PC-3 (cell line): Measurements from ENCODE around the gene DPF1. TPM values are rescaled to one million over a fixed set of nuclear protein-coding genes. Genes with fewer than 3 reads are reported as not detected.

Experiments used
- ATAC-seq: fragments of 200-7000 bp; cut with Tn5 transposase; 2 replicates; pipeline ENCODE4 v1.9.1; 2020; ENCODE audit warnings: mild to moderate bottlenecking, moderate library complexity
- BruUV-seq: library from RNA; stranded (reverse); fragments of 400-500 nt; replicated peaks from 2 replicates; lab custom pipeline; 2021; lab: Mats Ljungman, UMichigan
- CTCF ChIA-PET: fragments of 300-600 bp; sonication (Branson Sonifier 250); formaldehyde crosslinking; loops from one replicate; lab custom pipeline; 2022; ENCODE audit warnings: antibody characterized with exemption; lab: Charles Lee
- POLR2A ChIA-PET: fragments of 300-600 bp; sonication (Branson Sonifier 250); formaldehyde crosslinking; loops from one replicate; lab custom pipeline; 2022; ENCODE audit warnings: antibody characterized with exemption; ENCODE audit not compliant: unreplicated experiment; lab: Charles Lee
- DNase-seq: peaks from one replicate; pipeline ENCODE4 v3.0.0-alpha.2; 2015
- H2AFZ ChIP-seq: fragments of 300-600 bp; sonication (generic); 2 replicates; pipeline ENCODE4 v1.6.0; 2016; ENCODE audit warnings: antibody characterized with exemption, low read length
- H3F3A ChIP-seq: fragments of 300-600 bp; sonication (generic); one replicate; pipeline ENCODE4 v1.6.0; 2017; ENCODE audit warnings: antibody characterized with exemption, low read length, control low read depth, mild to moderate bottlenecking; ENCODE audit not compliant: unreplicated experiment
- H3K27ac ChIP-seq: fragments of 300-600 bp; sonication (generic); 2 replicates; pipeline ENCODE4 v1.5.1; 2016; ENCODE audit warnings: mild to moderate bottlenecking, low read length
- H3K27me3 ChIP-seq: fragments of 300-600 bp; sonication (generic); 2 replicates; pipeline ENCODE4 v1.6.1; 2016; ENCODE audit warnings: low read length, mixed read lengths
- H3K36me3 ChIP-seq: fragments of 300-600 bp; sonication (generic); 2 replicates; pipeline ENCODE4 v1.6.1; 2016; ENCODE audit warnings: low read depth, mixed run types, low read length, mixed read lengths
- H3K4me1 ChIP-seq: fragments of 300-600 bp; sonication (generic); 2 replicates; pipeline ENCODE4 v1.5.1; 2016; ENCODE audit warnings: low read length; ENCODE audit not compliant: insufficient read depth
- H3K4me2 ChIP-seq: fragments of 300-600 bp; sonication (generic); 2 replicates; pipeline ENCODE4 v1.6.0; 2016; ENCODE audit warnings: low read length
- H3K4me3 ChIP-seq: fragments of 300-600 bp; sonication (generic); 2 replicates; pipeline ENCODE4 v1.5.1; 2016; ENCODE audit warnings: mild to moderate bottlenecking, low read length, mixed read lengths
- H3K79me2 ChIP-seq: fragments of 300-600 bp; sonication (generic); 2 replicates; pipeline ENCODE4 v1.6.1; 2017; ENCODE audit warnings: low read length, mixed read lengths
- H3K9ac ChIP-seq: fragments of 300-600 bp; sonication (generic); 2 replicates; pipeline ENCODE4 v1.6.0; 2016; ENCODE audit warnings: mild to moderate bottlenecking, low read length
- H3K9me2 ChIP-seq: fragments of 300-600 bp; sonication (generic); replicated peaks from 2 replicates; pipeline ENCODE4 v1.6.1; 2016; ENCODE audit warnings: mixed run types, low read length, mixed read lengths
- H3K9me3 ChIP-seq: fragments of 300-600 bp; sonication (generic); 2 replicates; pipeline ENCODE4 v1.6.1; 2016; ENCODE audit warnings: low read length, mixed read lengths
- H4K20me1 ChIP-seq: fragments of 300-600 bp; sonication (generic); 2 replicates; pipeline ENCODE4 v1.6.1; 2016; ENCODE audit warnings: low read length, mixed read lengths
- CTCF ChIP-seq: fragments of 300-600 bp; sonication (generic); conservative IDR thresholded peaks from 2 replicates; pipeline ENCODE4 v1.5.1; 2017; ENCODE audit warnings: antibody characterized with exemption, low read depth, mild to moderate bottlenecking, low read length
- EZH2 ChIP-seq: fragments of 300-600 bp; sonication (generic); IDR thresholded peaks from one replicate; pipeline ENCODE4 v1.6.1; 2017; ENCODE audit warnings: antibody characterized with exemption, mild to moderate bottlenecking, low read length; ENCODE audit not compliant: unreplicated experiment
- EZH2phosphoT487 ChIP-seq: fragments of 300-600 bp; sonication (generic); IDR thresholded peaks from 2 replicates; pipeline ENCODE4 v1.6.1; 2018; ENCODE audit warnings: mild to moderate bottlenecking, antibody characterized with exemption, low read length, borderline replicate concordance
- intact Hi-C: fragments of 100-400 bp; cut with micrococcal nuclease; formaldehyde crosslinking; loops from 2 replicates; pipeline ENCODE4 v1.9.0; 2023
- total RNA-seq: library from RNA; depleted of rRNA; stranded (reverse); fragments of >200 nt; gene quantifications from 2 replicates; pipeline ENCODE4 v1.2.3, GENCODE V29; 2014

The DPF1 gene
- total RNA-seq, 1 experiment from 2014 or later: 8.1 TPM

GRCh38 chr19:38190793-38191192 lies 33.2 kb downstream of the DPF1 start:
- ATAC-seq: no peak

GRCh38 chr19:38190061-38190460 lies 34.0 kb downstream of the DPF1 start:
- Histone ChIP-seq H3F3A (no peaks in the 10 kb centered on the region), H3K27ac (no peak overlapping the region), H3K4me2 (no peak overlapping the region), H3K36me3 (no peaks in the 10 kb centered on the region), H4K20me1 (no peaks in the 10 kb centered on the region), H3K27me3 (no peaks in the 10 kb centered on the region), H2AFZ (no peak overlapping the region), H3K9me3 (no peaks in the 10 kb centered on the region), H3K9me2 (no peaks in the 10 kb centered on the region), H3K9ac (no peak overlapping the region), H3K79me2 (no peaks in the 10 kb centered on the region), H3K4me1 (peaks cover 10% of the 10 kb centered on the region; the same call in 1 of the 2 replicates), H3K4me3 (no peak overlapping the region)
- no peak for TF ChIP-seq CTCF
- TF ChIP-seq EZH2phosphoT487: no peak
- TF ChIP-seq EZH2: no peak
- BruUV-seq: no TSS peak
- DNase-seq (no peak), ATAC-seq (no peak)
- ChIA-PET CTCF (no interaction called here), POLR2A (no interaction called here)
- intact Hi-C loops: no loop called here

More at GRCh38 chr19:38190793-38191192, 33.2 kb downstream of the DPF1 start:
- TF ChIP-seq EZH2: no peak
- no peak for TF ChIP-seq CTCF
- no peak for TF ChIP-seq EZH2phosphoT487
- Histone ChIP-seq H3K4me1 (peaks cover 10% of the 10 kb centered on the region; the same call in 1 of the 2 replicates), H3K79me2 (no peaks in the 10 kb centered on the region), H3K9me2 (no peaks in the 10 kb centered on the region), H3K9ac (no peak overlapping the region), H3K4me3 (no peak overlapping the region), H3F3A (no peaks in the 10 kb centered on the region), H3K36me3 (no peaks in the 10 kb centered on the region), H3K9me3 (no peaks in the 10 kb centered on the region), H3K27ac (no peak overlapping the region), H4K20me1 (no peaks in the 10 kb centered on the region), H3K27me3 (no peaks in the 10 kb centered on the region), H3K4me2 (no peak overlapping the region), H2AFZ (no peak overlapping the region)
- ChIA-PET POLR2A (no interaction called here), CTCF (no interaction called here)
- BruUV-seq: no TSS peak
- DNase-seq: no peak
- intact Hi-C loops: no loop called here

GRCh38 chr19:38185562-38185961 lies 38.5 kb downstream of the DPF1 start:
- H3K9me3 ChIP-seq: no peaks in the 10 kb centered on the region
- H3K36me3 ChIP-seq: 0 out of 2 replicates have a peak, but pooled peaks cover 2% of the 10 kb centered on the region
- no peak overlapping the region for H3K9ac ChIP-seq
- DNase-seq (no peak), ATAC-seq (no peak)
- TF ChIP-seq EZH2phosphoT487: no peak
- TF ChIP-seq CTCF: no peak
- TF ChIP-seq EZH2: no peak
- BruUV-seq: no TSS peak
- CTCF ChIA-PET: no interaction called here
- no peaks in the 10 kb centered on the region for H3K79me2 ChIP-seq
- H3K27ac ChIP-seq: no peak overlapping the region
- no peaks in the 10 kb centered on the region for H3K27me3 ChIP-seq
- intact Hi-C loops: no loop called here
- no peaks in the 10 kb centered on the region for H4K20me1 ChIP-seq
- H3F3A ChIP-seq: no peaks in the 10 kb centered on the region
- H3K4me2 ChIP-seq: no peak overlapping the region
- no peak overlapping the region for H2AFZ ChIP-seq
- H3K4me1 ChIP-seq: no peaks in the 10 kb centered on the region
- POLR2A ChIA-PET: no interaction called here
- no peaks in the 10 kb centered on the region for H3K9me2 ChIP-seq
- H3K4me3 ChIP-seq: no peak overlapping the region
